GM18861 (cell line): ENCODE measurements around the gene SNAP25.

Source experiments
- ATAC-seq: cut with Tn5 transposase; IDR thresholded peaks from one replicate; pipeline ENCODE4 v1.9.1; 2021; ENCODE audit not compliant: unreplicated experiment

SNAP25 gene

DNA sequence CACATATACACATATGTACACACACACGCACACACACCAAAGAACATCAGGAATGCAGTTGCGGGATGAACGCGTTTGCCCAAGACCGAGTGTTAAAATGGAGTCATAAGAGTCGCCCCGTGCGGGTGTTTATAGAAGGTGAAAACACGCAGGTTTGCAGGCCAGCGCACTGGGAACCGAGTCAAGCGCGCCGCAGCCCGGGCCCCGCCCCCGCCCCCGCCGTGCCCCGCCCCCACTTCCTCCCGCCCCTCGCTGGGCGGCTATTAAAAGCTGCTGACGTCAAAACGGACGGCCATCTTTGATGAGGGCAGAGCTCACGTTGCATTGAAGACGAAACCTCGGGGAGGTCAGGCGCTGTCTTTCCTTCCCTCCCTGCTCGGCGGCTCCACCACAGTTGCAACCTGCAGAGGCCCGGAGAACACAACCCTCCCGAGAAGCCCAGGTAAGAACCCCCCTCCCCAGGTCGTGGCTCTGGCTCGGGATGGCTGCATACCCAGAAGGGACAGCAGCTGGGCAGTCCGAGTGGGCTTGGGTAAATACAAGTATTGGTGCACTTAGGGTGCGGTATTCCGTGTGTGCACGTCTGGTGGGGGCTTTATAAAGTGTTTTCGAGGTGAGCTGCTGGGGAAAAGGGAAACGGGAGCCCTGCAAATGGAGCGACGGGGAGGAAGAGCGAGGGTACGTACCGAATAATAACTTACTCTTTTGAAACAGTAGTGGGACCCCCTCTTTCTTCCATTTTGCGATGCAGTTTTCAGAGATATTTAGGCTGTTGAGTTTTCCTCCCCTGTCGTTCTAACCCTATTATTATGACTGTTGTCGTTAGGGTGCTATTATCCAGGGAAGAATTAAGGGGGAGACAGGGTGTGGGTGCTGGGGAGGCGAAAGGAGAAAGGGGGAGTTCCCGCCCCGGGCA lies at the start of gene SNAP25:
SNAP25 (plus strand) TSS at position 295 of the 916 bp plus-strand sequence. CDS start 56,662 bp downstream, outside the sequence.
- no peak for ATAC-seq

DNA sequence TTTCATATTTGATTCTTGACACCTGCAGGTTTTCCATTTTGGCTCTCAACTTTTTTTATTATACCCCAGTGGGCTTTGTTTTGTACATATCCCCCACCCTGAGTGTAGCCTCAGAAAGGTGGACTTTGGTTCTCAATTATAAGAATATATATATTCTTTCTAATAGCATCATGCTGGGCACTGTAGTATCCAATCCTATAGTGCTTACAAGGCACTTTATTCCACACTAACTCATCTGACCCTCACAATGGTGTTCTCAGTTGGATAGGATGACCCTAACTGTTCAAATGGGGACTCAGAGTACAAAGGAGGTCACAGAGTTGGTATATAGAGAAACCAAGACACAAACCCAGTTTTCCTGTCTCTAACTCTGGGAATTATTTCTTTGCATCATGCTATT lies 48.9 kb upstream of the SNAP25 start:
- no peak for ATAC-seq

DNA sequence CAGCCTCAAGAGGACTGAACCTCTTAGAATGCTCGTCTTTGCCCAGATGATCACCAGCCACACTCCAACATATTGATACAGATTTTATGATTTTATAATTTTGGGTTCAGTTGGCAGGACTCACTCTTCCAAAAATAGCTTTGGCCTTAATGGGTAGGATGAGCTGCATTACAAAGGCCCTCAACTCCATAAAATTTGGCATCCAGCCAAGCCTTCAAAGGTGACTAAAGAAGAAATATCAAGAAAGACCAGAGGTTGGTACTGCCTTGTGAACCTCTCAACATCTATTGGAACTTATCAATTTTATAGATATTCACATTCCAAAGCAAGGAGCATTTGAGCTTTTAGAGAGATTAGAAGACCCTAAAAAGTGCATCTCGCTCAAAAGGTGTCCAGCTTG lies 48.4 kb upstream of the SNAP25 start:
- ATAC-seq, result no peak

DNA sequence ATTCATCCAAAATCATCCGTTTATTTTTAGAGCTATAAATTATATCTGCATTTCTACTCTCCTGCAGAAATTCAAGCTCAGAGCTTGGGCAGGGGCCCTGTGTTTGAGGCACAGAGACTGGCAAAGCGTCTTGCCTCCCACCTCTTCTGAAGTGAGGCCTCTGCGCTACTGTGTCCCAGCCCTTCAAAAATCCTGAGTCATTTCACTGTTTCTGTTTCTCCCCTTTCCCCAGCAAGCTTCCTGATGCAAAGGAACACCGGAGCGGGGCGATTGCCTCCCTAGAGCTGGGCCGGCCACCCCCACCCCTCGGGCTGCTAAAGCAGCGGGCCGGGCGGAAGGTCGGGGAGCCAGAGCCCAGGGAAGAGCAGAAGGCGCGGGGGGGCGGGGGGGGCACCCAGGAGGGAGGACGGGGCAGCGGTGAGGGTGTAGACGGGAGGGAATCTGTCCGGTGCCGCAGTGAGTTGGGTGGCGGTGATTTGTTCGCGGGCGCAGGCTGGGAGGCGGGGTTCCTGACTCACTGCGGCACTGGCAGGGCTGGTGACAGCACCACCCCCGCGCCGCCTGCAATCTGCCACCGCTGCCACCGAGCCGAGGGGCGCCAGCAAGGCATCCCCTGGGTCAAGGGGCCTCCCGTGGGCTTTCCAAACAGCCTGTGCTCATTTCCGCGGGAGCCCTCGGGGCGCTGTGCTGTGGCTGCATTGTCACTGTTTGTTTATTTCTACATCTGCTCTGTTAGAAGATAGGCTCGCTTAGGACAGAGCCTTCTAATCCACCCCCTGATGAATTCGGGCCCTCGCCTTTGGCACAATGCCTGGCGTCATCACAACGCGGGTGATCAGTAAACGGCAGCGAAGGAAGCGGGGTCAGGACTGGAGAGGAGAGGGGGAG lies 46.5 kb upstream of the SNAP25 start:
- ATAC-seq, result no peak

DNA sequence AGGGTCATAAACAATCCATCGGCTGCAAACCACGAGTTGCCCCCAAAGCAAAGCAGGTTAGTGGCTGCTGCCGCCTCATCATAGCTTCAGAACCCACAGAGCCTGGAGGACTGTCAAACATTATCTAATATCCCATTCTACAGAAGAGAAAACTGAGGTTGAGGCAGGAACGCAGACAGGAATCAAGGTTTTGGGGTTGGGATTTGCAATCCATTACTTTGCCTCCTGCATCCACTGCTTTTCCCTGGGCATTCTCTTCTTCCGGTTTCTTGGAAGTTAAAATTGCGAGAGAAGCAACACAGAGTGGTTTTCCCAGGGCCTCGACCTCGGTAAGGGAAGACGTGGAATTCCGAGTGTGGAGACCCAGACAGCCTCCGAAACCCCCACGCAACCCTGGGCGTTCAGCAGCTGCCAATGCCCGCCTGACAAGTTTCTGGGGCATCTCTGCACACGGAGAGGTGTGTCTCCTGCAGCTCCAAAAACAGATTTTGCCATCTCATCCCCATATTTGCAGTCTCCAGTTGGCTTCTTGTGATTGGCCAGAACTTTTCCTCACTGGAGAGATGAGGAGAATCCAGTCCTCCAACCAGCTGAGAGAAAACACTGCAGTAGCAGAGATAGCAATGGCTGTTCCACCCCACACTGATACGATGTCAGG lies 45.5 kb upstream of the SNAP25 start:
- no peak for ATAC-seq

DNA sequence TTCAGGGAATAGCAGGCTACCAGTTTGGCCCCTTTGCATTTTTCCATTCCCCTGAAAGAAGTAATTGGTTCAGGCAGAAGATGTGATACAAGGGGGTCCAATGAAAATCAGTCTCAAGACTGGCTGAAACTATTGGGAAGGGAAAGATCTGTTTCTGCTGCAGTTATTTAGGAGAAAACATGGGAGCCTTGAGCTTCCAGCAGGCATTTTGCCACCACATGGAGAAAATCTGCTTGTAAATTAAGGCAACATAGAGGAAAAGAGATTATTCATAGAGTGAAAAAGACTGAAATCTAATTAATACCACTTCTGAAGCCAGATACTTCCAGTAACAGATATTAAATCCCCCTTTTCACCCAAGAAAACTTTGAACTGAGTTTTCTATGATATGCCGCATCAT lies 44.2 kb upstream of the SNAP25 start:
- ATAC-seq, result no peak

DNA sequence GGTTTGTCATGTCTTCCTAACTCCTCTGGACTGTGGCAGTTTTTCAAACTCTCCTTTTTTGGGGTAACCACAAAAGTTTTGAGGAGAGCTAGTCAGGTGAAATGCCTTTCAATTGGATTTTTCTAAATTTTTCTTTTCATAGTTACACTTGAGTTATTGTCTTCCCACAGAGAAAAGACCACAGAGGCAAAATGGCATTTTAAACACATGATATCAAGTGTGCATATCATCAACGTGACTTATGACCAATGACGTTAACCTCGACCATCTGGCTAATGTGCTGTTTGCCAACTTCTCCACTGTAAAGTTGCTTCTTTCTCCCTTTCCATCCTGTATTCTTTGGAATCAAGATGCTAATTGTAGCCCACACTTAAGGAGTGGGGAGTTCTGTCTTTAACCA lies 41.3 kb upstream of the SNAP25 start:
- no peak for ATAC-seq

DNA sequence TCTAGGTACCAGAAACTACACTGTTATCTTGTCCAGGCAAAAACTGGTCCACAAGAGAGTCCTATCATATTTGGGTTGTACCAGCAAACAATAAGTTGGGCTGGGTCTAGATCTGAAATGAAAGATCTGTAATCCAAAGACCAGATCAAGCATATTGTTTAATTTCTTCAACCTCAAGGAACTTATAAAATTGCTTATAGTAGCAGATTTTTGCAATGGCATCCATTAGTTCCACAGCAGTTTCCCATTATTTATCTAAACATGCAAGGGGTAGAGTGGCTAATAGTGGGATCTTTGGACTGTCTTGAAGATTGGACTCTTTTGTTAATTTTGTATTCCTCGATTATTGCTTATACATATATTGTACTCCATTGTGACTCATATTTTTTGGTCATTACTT lies 40.5 kb upstream of the SNAP25 start:
- ATAC-seq, result no peak

DNA sequence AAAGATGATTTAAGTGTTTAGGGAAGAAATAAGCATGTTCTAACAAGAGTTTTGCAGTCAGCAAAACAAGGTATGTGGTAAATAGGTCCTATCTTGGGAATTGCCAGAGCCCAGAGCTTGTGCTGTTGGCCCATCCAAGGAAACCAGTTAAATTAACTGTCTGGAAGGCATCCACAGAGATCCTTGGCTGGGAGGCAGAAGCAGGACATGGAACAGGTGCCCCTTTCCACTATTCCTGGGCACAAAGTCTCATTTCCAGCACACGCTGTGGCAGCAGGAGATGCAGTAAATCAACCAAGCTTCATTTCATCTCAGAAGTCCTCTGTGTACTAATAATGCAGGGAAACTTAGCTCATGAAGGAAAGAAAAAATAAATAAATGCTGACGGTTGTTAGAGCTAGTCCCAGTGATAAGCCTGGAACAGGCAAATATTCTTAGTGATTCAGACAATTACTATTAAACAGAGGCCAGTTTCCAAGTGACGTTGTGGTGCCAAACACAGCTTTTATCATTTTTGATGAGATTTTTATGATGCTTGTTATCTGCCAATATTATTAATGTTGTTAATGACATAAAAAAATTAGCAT lies 39.8 kb upstream of the SNAP25 start:
- ATAC-seq, result no peak

DNA sequence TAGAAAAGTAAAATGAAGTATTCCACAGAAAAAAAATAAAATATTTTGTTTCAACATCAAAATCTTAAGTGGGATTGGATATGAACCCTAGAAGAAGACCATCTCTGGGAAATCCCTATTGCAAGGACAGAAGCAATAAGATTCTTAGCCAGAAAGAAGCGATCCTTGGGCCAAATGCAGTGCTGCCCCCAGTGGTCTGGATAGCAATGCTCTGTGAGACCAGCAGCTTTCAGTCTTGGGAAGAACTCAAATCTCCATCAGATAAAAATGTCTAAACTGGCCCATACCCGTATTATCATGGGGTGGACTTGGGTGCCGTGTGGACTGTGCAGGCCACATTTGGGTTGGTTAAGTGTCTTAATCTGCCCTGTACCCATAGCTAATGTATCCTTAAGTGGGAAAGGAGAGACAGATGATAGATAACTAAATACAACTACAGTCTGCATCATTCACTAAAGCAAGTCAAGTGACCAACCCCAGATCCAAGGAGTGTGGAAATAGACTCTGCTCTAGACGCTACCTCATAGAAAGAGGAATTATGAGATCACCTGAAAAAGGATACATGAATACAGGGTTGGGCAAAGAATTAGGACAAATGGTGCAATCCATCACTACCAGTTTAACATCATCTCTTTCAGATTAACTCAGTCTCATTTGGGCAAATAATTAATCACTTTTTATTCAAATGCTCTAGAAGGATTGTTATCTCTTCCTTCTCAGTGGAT lies 38.9 kb upstream of the SNAP25 start:
- ATAC-seq, result no peak

DNA sequence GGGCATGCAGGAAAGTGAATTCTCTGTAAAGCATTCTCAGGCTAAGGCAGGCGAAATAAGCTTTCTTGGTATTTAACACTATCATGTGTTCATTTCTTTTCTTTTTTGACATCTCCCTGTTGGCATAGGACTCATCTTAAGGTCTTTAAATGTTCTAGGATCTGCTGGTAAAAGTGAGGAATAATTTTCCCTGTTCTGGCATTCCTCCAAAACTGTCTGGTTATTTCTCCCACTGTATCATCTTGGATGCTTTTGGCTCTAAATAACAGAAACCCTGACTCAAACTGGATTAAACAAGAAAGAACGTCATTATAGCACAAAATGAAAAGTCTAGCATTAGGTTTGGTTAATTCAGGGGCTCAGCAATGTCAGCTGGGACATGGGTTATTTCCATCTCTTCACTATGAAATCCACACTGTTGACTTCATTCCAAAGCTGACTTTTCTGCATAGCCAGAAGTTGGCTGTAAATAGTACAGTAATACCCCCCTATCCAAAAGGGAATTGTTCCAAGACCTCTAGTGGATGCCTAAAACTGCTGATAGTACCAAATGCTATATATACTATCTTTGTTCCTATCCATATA lies 37.9 kb upstream of the SNAP25 start:
- no peak for ATAC-seq

DNA sequence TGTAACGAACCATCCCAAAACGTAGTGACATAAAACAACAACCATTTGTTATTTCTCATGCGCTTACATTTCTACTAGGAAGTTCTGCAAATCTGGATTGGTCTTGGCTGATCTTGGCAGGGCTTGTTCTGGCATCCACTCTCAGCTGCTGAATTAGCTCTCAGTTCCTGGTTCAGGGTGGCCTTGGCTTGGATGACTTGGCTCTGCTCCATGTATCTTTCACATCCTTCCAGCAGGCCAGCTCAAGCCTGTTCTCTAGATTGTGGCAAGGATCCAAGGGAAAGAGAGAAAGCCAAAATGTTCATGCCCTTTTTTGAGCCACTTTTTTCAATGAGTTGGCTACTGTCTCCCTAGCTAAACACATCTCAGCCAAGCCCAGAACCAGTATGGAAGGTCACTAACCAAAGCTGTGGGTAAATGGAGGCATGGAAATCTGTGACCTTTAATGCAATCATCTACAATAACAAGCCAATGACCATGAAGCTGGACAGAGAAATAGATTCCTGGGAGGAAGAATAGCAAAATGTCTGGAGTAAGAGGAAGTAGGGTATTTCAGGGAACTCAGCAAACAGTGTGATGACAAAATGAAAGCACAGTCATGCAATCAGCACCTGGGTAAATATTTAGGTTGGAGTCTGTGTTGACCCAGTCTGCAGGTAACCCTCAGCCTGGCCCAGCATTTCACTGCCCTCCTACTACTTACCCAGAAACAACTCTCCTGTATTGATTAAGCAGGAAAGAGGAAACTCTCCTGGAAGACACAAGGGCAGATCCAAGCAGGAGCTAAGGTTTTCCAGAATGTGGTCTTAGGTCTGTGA lies 32.7 kb upstream of the SNAP25 start:
- ATAC-seq, result no peak

DNA sequence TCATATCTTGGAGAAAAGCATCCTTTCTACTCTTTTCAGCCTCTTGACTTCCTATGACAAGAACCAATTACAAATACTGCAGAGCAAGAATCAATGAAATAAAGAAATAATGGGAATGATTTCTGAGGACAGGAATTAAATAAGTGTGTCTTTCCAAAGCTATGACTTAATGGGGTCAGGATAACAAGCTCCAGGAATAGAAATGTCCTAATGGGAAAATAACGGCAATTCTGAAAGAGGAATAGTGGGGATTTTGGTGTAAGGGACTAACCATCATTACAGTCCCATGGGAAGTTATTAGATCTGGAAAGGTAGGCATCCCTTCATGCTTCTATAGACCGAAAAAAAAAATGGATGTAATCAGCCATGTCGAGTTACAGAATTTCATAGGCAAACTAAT lies 28.2 kb upstream of the SNAP25 start:
- no peak for ATAC-seq

DNA sequence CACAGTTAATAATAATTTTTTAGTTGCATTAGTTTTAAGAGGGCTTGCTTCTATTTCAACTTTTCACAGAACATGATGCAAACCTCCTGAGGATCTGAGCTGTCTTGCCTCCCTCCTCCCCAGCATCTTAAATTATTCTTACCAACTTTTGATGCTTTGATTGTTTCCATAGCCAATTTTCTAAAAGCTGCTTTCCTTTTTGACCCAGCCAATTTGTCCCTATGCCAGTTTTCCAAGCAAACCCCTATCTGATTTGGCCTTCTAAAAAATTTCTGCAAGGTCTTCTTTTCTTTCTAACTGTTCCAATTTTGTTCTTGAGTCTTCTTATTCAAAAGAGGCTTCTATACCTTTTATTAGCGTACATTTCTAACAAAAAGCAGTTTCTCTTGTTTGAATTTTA lies 26.5 kb upstream of the SNAP25 start:
- no peak for ATAC-seq

DNA sequence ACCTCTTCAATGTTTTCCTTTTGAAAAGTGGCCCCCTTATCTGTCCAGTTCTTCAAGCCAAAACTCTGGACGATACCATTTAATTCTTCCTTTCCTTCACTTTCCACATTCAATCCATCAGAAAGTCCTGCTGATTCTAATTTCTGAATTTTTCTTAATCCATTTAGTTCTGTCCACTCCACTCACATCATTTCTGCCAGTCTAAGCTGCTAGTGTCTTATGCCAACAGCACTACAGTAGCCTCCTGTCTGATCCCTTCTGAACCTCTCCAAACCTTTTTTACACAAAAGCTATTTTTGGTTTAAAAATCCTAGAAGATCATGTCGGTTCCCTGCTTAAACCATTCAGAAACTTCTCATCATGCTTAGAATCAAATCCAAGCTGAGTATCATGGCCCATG lies 24.5 kb upstream of the SNAP25 start:
- ATAC-seq, result no peak

DNA sequence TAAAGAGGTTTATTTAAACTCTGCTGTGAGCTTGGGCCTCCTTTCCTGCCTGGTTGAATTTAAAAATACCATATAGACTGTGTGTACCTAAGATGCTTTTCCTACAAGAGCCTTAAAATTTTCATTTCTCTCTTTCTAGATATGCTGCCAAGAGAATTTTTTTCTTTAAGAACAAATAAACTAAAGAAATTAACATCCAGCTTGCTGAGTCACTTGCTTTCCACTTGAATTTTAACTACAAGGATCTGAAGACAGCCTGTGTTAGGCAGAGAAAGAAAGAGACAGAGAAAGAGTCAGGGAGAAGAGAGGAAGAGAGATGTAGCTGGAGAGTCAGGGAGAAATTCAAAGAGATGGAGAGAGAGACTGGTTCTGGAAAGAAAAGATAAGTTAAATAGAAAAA lies 18.3 kb upstream of the SNAP25 start:
- ATAC-seq, result no peak

DNA sequence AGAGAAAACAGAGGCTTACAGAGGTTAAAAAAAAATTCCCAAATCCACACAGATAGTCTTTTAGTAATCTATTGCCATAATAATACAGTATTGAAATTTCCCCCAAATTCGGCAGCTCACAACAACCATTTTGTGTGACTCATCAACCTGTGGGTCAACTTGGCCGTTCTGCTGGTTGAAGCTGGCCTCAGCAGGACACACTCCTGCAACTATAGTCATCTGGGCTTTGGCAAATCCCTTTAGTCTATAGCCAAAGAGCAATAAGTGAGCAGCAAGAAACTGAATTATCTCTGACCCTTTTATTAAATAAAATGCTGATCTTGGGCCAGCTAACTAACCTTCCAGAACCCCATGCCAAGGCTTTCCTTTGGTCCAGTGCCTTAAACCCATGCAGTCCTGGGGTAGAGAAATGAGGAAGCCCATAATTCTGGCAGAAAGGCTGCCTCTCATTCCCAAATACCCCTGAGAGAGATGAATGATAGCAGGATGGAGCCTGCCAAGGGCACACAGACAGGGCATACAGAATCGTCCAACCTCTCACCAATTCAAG lies 17.2 kb upstream of the SNAP25 start:
- ATAC-seq, result no peak

DNA sequence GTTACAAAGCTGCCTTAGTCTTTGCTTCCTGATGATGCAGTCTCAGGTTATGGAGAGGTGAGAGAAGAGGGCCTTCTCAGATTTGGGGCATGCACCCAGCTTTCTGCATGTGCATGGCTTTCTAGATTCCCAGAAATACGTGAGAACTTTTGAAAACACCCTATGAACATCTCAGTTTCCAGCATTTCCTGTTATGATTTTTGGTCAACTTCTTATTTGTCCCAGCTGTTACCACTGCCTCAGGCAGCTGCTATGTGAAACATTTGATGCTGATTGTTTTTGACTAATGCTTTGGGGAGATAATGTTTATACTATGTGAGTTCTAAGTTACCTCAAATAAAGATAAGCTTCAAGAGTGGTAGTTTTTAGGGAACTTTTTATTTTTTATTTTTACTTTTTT lies 9.5 kb upstream of the SNAP25 start:
- ATAC-seq, result no peak

DNA sequence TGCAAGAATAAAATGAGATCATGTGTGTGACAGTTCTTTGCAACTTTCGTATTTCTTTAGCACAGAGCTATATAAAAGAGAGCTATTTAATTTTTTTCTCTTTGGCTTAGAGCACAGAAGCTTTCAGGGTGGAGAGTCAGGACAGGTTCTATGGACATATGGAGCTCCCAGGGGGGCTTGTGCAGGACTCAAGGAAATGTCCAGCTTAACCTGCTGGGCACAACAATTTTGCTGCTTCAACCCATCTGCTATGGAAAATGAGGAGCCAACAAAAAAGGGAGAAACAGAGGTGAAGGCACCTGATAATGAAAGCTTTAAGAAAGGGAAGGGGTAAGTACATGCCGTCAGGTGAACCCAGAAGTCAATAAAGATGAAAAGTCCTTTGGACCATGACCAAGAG lies 5.1 kb upstream of the SNAP25 start:
- ATAC-seq, result no peak
